NCI-H748 treated with DMSO at 0.1 percent for 48 hours (cell line): Measurements from ENCODE around the gene LRIG1.

Experiments
- DNase-seq: peaks from one replicate; lab custom pipeline; 2025; lab: John Stamatoyannopoulos, UW

LRIG1 gene

DNA sequence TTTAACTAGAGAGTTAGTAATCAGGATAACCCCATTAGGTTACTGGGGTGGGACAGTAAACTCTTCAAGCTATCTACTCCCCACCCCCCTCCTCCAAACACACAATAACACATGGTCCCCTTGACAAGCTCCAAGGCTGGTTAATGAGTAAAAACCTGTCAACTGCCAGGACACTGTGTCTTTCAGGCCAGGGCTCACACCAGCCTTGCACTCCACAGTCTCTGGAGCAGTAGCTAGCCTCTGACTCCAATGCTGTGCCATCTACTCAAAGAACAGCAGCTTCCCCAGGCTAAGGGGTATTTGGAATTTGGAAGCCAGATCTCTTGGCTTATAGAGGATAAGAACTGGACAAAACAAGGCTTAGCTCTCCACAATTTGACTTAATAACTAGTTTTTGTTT, 115.8 kb downstream of the LRIG1 start:
- DNase-seq = no peak

DNA sequence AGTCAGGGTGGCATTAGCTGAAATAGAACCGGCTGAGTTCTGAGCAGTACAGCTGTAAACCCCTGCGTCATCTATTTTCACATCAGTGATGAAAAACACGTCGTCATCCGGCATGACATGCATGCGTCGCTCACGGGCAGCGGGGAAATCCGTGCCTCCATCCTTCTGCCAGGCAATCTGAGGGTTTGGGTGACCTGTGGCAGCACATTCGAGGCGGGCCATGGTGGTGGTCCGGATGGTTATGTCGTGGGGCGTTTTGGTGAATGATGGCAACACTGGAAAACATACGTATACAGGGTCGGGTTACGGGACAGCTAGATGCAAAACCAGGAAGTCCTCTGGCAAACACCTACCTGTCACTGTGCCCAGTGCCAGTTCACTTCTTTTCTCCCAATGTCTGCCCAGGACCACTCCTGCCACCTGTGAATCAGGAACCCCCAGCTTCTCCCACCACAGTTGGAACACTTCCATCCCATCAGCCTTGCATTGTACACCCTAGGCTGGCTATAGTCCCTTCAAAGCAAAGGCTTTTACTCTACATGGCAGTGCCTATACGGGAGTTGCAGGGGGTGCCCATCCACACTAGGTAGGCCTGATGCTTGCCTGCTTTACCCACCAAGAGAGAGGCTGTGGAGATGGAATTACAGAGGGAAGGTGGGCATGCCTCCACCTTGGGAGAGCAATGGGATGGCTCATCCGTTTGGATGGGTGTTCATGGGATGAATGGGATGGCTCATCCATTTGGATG, 116.7 kb downstream of the LRIG1 start:
- DNase-seq = no peak

GRCh38 chr3:66383023-66383422, 117.8 kb downstream of the LRIG1 start:
- DNase-seq = no peak

- DNase-seq = no peak
These were observed 118.7 kb downstream of the LRIG1 start for GRCh38 chr3:66382142-66382541.

- no peak for DNase-seq
These were observed 119.2 kb downstream of the LRIG1 start for GRCh38 chr3:66381626-66382025.

- no peak for DNase-seq
These were observed 120.5 kb downstream of the LRIG1 start for GRCh38 chr3:66380200-66380932.

- no peak for DNase-seq
These were observed 121.3 kb downstream of the LRIG1 start for GRCh38 chr3:66379565-66379964.

DNA sequence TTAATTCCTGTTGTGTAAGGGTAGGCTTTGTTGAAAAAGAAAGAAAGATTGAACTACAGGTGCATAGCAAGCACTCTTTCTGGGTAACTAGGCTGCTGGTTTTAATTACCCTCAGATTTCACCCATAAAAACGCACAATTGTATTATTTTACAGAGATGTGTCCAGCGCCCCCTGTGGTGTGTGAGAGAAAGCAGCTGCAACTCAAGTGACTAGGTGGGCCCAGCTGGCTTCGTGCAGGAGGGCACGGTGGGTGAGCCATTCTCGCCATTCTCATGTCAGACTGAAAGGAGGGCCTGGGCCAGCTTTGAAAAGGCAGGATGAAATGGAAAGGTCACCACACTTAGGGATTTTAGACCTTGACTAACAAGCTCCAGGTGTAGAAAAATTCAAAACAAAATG, 122.6 kb downstream of the LRIG1 start:
- DNase-seq = peak; percentile 8

DNA sequence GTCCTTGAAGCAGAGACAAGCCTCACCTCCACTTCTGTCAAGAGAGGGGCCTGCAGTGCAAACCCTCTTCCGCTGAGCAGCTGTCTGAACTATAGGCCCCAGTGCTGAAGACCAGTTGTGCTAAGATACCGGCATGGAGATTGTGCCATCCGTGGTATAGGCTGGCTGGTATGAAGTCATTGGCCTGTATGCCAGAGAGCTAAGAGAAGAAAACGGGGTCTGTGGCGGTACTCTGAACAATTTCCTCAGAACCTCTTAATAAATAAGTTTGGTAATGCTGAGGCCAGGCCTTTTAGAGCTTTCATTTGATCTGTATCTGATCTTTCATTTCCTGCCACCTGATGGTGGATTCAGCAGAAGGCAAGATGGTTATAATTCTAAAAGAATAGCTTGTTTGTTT, 123.0 kb downstream of the LRIG1 start:
- DNase-seq = no peak

DNA sequence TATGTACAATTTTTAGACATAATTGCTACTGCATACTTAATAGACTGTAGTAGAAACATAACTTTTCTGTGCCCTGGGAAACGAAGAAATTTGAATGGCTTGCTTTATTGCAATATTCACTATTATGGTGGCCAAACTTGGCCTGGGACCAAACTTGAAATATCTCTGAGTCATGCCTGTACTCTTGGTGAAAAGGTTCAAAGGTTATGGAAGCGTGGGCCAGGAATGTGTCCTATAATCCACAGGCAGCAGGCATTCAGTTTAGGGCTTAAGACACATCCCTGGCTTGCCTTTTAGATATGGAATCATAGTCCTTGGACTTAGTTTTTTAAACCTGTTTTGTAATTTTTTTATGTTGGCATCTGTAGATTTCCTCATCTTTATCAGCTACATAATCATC, 124.3 kb downstream of the LRIG1 start:
- no peak for DNase-seq

- peak; percentile 69 for DNase-seq
These were observed 128.0 kb downstream of the LRIG1 start for GRCh38 chr3:66372681-66373350.

- no peak for DNase-seq
These were observed 129.4 kb downstream of the LRIG1 start for GRCh38 chr3:66371432-66371831.

DNA sequence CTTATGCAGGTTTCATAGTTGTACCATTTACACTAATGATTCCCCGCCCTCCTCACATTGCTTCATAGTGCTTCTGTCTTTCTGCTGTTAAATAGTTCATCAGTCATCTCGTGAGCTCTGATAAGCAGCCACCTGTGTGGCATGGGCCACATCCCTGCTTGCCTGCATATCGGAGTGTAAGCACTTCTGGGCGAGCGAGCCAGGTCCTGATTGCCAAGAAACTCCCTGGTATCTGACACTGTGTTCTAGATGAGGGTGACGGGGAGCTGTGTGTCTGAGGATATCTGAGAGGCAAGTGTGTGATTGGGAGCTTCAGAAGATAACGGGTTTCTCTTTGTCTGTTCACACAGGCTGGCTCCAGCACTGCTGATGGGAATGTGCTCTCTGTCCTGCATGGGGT, 130.6 kb downstream of the LRIG1 start:
- DNase-seq = no peak

GRCh38 chr3:66367979-66368378, 132.8 kb downstream of the LRIG1 start:
- no peak for DNase-seq

DNA sequence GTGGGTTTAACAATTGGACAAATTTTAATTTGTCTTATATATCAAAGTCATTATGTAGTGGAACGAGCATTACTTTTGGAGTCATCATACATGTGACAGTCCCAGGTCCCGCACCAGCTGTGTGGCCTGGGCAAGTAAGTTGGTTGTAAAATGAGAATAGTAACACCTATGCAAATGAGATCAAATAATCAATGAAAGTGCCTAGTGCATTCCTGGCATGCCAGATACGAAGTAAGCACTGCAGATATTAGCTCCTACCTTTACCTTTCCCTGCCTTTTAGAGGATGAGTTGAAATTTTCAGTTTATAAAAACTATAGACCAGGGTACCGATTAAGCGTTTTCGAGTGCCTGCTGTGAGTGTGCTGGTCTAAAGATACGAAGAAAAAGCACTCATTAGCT, 134.1 kb downstream of the LRIG1 start:
- DNase-seq = no peak

DNA sequence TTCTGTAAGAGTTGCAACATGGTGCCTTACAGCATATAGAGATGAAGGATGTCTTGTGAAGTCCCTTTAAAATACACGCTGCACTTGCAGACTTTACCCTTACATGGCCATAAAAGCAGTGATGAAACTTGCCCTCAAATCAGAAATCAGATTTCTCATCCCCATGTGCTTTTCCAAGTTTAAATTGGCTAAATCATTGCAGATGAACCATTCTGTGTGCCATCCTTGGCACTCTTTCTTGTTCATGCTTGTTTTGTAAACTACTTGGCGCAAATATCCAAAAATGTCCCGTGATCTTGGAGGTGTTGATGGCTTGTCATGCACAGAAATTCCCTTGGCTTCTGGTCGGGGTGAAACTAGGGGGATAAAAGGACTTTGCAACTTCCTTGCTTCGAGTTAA, 135.7 kb downstream of the LRIG1 start:
- no peak for DNase-seq

- no peak for DNase-seq
These were observed 137.7 kb downstream of the LRIG1 start for GRCh38 chr3:66363148-66363547.

GRCh38 chr3:66362541-66362941, 138.3 kb downstream of the LRIG1 start:
- DNase-seq = no peak

DNA sequence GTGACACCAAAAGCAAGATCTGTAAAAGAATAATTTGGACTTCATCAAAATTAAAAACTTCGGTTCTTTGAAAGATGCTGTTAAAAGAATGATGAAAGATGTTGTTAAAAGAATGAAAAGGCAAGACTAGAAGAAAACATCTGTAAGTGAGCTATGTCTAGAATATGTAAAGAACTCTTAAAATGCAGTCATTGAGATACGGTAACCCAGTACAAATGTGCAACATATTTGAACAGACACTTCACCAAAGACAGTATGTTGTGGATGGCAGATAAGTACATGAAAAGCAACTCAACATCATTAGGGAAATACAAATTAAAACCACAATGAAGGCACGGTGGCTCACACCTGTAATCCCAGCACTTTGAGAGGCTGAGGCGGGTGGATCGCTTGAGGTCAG, 139.5 kb downstream of the LRIG1 start:
- DNase-seq = no peak

DNA sequence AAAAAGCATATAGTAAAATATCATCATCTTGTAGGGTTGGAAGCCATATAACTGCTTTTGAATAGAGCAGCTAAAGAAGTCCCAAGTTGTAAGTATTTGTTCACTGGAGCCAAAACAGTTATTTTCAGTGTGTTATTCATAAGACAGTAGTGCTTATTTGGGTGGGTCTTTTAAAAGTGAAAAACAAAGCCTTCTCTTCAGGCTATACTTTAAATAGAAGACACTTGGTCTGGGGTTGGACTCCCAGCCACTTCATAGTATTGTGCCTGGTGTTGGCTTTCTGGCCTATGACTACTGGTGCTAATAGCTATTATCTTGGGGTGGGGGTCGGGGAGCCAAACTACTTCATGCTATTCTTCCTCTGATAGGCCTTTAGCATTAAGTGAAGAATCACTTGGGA, 144.8 kb downstream of the LRIG1 start:
- no peak for DNase-seq

DNA sequence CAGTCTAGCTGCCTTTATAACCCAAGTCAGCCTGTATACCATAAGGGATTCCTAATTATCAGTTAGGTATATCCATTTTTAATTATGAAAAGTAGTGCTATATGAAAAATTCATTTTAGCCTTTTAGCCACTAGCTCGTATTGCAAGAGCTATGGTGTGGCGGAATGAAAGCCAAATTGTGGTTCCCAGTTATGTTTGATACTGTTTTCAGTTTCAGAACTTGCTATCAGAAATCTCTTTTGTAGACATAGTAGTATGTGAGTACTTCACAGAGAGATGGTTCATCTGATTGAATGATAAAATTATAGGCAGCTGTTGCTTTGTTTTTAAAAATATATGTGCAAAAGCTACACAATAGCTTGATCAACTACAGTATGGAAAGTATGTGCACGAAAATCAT, 145.4 kb downstream of the LRIG1 start:
- DNase-seq = no peak

GRCh38 chr3:66354001-66354400, 146.8 kb downstream of the LRIG1 start:
- DNase-seq = no peak

- no peak for DNase-seq
These were observed 147.3 kb downstream of the LRIG1 start for GRCh38 chr3:66353530-66353929.
